ENCODE data around the gene ADARB1. TPM values are rescaled to one million over a fixed set of nuclear protein-coding genes. Genes with fewer than 3 reads are reported as not detected.
A peak's percentile ranks its signal among the peaks of the same experiment; 100 is the strongest.

Gene ADARB1
- polyA plus RNA-seq, 1 of the 3 experiments (the other 2 are of a cell fraction): 7.8 TPM

DNA sequence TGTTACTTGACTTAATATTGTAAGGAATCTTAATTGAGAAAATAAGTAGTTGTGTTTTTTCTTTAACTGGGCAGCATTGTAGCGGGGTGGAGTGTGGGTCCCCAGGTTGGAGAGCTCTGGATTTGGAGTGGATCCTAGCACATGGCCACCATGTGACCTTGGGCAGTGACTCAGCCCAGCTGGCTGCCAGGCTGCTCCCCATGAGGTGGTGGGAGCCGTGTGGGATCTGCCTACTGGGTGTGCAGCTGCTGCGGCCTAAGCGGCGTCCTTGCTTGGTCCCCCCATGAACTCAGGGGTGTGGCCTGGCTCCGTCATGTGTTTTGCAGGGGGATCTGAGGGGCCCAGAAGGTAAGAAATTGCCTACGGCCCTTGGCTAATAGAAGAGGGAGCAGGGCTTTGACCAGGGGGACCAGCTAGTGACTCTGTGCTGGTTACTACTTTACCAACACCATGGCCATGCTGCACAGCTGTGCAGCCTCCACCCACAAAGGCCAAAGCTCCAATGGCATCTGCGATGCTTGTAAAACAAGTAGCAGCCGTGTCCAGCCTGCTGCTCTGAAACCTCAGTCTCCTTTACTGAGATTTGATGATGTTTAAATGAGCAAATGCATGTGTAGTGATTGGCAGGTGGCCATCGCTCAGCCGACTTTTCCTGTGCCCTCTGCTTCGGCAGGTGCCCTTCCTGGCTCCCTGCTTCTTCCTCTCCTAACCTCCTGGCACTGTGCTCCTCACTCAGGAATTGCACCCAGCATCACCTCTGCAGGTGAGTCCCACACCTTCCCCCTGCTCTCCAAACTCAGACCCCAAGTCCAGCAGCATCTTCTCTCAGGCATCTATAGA is 68.3 kb downstream of the ADARB1 start:
- no peaks in the 10 kb centered on the region for H3K79me2 ChIP-seq (ENCODE audit: insufficient read depth)
- CTCF ChIA-PET: interaction anchor here (0.8 to 8.8 kb wide), 11 partner anchors 7 to 297 kb away, joined by 3 to 357 read pairs (median 57); partner anchors contain the start of gene POFUT2
- no peaks in the 10 kb centered on the region for H4K20me1 ChIP-seq (ENCODE audit: insufficient read depth)
- no peaks in the 10 kb centered on the region for H3K9me3 ChIP-seq
- no peaks in the 10 kb centered on the region for H3K9me2 ChIP-seq
- peaks cover 4% of the 10 kb centered on the region for H3F3A ChIP-seq (replicated peaks; ENCODE audit: insufficient read depth)
- H3K27me3 ChIP-seq (ENCODE audit: insufficient read depth): no peaks in the 10 kb centered on the region
- H3K27ac ChIP-seq (ENCODE audit: low read depth in 2 of 2, low read length in 1 of 2): peak overlapping the region in 1 of 2 experiments; percentile 16; a peak in 2 of 4 replicates
- H3K4me2 ChIP-seq: no peak overlapping the region
- no peak overlapping the region for H2AFZ ChIP-seq (ENCODE audit: low read depth)
- 77% methylated on average over 11 of the region's 12 CpGs for WGBS (ENCODE audit: low lambda C conversion rate)
- no peak for DNase-seq
- no peaks in the 10 kb centered on the region for H3K36me3 ChIP-seq (replicated peaks in 1 of 2; ENCODE audit: control insufficient read depth in 1 of 2, insufficient read depth in 2 of 2, low read length in 1 of 2)
- POLR2A ChIA-PET: no interaction called here
- H3K4me1 ChIP-seq (ENCODE audit: control insufficient read depth in 1 of 2, insufficient read depth in 2 of 2, low read depth in 1 of 2, low read length in 1 of 2): peaks cover 0 to 23% of the 10 kb centered on the region in 2 experiments; a peak in 2 of 4 replicates
- H3K4me3 ChIP-seq (ENCODE audit: low read depth in 2 of 2, low read length in 1 of 2): no peak overlapping the region
- no peak overlapping the region for H3K9ac ChIP-seq
- TF ChIP-seq RAD21 (IDR thresholded peaks at IDR 0.05; ENCODE audit: low read length): no peak
- TF ChIP-seq, protein P1, sequence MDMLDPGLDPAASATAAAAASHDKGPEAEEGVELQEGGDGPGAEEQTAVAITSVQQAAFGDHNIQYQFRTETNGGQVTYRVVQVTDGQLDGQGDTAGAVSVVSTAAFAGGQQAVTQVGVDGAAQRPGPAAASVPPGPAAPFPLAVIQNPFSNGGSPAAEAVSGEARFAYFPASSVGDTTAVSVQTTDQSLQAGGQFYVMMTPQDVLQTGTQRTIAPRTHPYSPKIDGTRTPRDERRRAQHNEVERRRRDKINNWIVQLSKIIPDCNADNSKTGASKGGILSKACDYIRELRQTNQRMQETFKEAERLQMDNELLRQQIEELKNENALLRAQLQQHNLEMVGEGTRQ (IDR thresholded peaks at IDR 0.05; ENCODE audit: borderline replicate concordance, low read depth, low read length): no peak
- TF ChIP-seq MXI1 (IDR thresholded peaks at IDR 0.05; ENCODE audit: low read depth, low read length): no peak
- peak; percentile 27; the same call in 1 of the 2 replicates for TF ChIP-seq NFIC (IDR thresholded peaks at IDR 0.05; ENCODE audit: borderline replicate concordance)
- TF ChIP-seq, protein P2, sequence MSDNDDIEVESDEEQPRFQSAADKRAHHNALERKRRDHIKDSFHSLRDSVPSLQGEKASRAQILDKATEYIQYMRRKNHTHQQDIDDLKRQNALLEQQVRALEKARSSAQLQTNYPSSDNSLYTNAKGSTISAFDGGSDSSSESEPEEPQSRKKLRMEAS (IDR thresholded peaks at IDR 0.05; ENCODE audit: low read depth): peak; percentile 96
- no peak for TF ChIP-seq POLR2AphosphoS5 (IDR thresholded peaks at IDR 0.05; ENCODE audit: low read depth, low read length)
- no peak for TF ChIP-seq ELF1 (IDR thresholded peaks at IDR 0.05)
- TF ChIP-seq GATA2 (CRISPR knock-in tag; IDR thresholded peaks at IDR 0.05): no peak
- TF ChIP-seq RCOR1 (IDR thresholded peaks at IDR 0.05; ENCODE audit: low read length): no peak
- no peak for TF ChIP-seq RFX5 (IDR thresholded peaks at IDR 0.05; ENCODE audit: low read length)
- no peak for TF ChIP-seq GABPA (IDR thresholded peaks at IDR 0.05; ENCODE audit: low read depth)
- peak; percentile 88 for TF ChIP-seq TCF12 (IDR thresholded peaks at IDR 0.05)
- peak; percentile 56; the same call in 1 of the 2 replicates for TF ChIP-seq FOSL2 (IDR thresholded peaks at IDR 0.05; ENCODE audit: borderline replicate concordance, low read depth)
- TF ChIP-seq, protein P3, sequence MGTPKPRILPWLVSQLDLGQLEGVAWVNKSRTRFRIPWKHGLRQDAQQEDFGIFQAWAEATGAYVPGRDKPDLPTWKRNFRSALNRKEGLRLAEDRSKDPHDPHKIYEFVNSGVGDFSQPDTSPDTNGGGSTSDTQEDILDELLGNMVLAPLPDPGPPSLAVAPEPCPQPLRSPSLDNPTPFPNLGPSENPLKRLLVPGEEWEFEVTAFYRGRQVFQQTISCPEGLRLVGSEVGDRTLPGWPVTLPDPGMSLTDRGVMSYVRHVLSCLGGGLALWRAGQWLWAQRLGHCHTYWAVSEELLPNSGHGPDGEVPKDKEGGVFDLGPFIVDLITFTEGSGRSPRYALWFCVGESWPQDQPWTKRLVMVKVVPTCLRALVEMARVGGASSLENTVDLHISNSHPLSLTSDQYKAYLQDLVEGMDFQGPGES (IDR thresholded peaks at IDR 0.05; ENCODE audit: low read depth, low read length): no peak
- TF ChIP-seq CHD2 (IDR thresholded peaks at IDR 0.05; ENCODE audit: low read length, partially characterized antibody): no peak
- TF ChIP-seq SIN3A (IDR thresholded peaks at IDR 0.05; ENCODE audit: borderline replicate concordance, low read depth, low read length): 0 out of 2 replicates have a peak, but pooled peaks have one; percentile 44
- TF ChIP-seq TAF1 (IDR thresholded peaks at IDR 0.05; ENCODE audit: borderline replicate concordance, low read depth, low read length): no peak
- no peak for TF ChIP-seq YY1 (IDR thresholded peaks at IDR 0.05; ENCODE audit: low read depth)
- TF ChIP-seq FOXM1 (IDR thresholded peaks at IDR 0.05; ENCODE audit: low read depth): no peak
- TF ChIP-seq, protein P4, sequence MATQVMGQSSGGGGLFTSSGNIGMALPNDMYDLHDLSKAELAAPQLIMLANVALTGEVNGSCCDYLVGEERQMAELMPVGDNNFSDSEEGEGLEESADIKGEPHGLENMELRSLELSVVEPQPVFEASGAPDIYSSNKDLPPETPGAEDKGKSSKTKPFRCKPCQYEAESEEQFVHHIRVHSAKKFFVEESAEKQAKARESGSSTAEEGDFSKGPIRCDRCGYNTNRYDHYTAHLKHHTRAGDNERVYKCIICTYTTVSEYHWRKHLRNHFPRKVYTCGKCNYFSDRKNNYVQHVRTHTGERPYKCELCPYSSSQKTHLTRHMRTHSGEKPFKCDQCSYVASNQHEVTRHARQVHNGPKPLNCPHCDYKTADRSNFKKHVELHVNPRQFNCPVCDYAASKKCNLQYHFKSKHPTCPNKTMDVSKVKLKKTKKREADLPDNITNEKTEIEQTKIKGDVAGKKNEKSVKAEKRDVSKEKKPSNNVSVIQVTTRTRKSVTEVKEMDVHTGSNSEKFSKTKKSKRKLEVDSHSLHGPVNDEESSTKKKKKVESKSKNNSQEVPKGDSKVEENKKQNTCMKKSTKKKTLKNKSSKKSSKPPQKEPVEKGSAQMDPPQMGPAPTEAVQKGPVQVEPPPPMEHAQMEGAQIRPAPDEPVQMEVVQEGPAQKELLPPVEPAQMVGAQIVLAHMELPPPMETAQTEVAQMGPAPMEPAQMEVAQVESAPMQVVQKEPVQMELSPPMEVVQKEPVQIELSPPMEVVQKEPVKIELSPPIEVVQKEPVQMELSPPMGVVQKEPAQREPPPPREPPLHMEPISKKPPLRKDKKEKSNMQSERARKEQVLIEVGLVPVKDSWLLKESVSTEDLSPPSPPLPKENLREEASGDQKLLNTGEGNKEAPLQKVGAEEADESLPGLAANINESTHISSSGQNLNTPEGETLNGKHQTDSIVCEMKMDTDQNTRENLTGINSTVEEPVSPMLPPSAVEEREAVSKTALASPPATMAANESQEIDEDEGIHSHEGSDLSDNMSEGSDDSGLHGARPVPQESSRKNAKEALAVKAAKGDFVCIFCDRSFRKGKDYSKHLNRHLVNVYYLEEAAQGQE (IDR thresholded peaks at IDR 0.05; ENCODE audit: low read depth, low read length): no peak
- TF ChIP-seq FOXJ3 (CRISPR knock-in tag; IDR thresholded peaks at IDR 0.05): no peak
- no peak for TF ChIP-seq EP300 (IDR thresholded peaks at IDR 0.05; ENCODE audit: borderline replicate concordance in 1 of 2, low read depth in 1 of 2, low read length in 1 of 2)
- TF ChIP-seq NRF1 (IDR thresholded peaks at IDR 0.05; ENCODE audit: low read depth, low read length): no peak
- no peak for TF ChIP-seq MEF2A (IDR thresholded peaks at IDR 0.05; ENCODE audit: borderline replicate concordance, low read depth)
- TF ChIP-seq JUND (IDR thresholded peaks at IDR 0.05): peak; percentile 50
- TF ChIP-seq, protein P5, sequence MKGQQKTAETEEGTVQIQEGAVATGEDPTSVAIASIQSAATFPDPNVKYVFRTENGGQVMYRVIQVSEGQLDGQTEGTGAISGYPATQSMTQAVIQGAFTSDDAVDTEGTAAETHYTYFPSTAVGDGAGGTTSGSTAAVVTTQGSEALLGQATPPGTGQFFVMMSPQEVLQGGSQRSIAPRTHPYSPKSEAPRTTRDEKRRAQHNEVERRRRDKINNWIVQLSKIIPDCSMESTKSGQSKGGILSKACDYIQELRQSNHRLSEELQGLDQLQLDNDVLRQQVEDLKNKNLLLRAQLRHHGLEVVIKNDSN (IDR thresholded peaks at IDR 0.05; ENCODE audit: borderline replicate concordance, low read depth): peak; percentile 79; the same call in 1 of the 2 replicates
- TF ChIP-seq TEAD4 (IDR thresholded peaks at IDR 0.05; ENCODE audit: borderline replicate concordance, insufficient read depth): no peak
